Measurements from ENCODE around the gene ARL3. TPM values are rescaled to one million over a fixed set of nuclear protein-coding genes. Genes with fewer than 3 reads are reported as not detected.
"Not testable (repeated sequence)": the region's sequence is repeated elsewhere in the genome, so short reads cannot be mapped to it uniquely, and the experiment has no call there.

ARL3 gene
- total RNA-seq, 1 donor from 2014 or later, result 20.3 TPM

DNA sequence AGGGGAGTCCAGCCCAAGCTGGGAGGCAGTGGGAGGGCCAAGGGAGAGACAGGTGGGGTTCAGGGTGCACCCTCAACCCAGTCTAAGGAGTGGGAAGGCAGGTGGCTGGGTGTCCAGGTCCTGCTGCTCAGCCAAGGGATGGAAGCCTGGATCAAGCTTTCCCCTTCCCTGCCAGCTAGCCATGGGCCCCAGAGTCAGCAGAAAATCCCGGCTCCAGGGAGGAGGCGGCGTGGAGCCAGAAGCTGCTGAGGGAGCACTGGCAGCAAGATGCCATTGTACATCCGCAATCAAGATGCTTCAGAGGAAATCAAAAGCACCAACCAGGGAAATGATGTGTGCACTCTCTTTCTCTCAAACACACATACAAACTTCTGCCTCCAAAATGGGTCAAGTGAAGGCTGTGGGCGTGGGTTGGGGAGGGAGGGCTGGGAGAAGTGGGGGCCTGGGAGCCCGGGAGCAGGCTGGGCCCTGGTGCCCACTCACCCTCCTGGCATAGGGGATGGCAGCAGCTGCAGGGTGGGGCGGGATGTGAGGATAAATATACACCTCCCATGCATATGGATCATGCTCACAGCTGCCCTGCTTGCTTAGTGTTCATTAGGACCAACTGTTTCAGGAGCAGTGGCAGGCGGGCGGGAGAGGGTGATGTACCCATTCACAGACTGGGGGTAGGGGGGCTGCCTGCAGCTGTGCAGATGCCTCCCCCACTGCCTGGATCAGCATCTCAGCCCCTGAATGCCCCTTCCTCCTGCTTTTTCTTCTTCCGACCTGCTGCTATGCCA is 45.7 kb downstream of the ARL3 start:
- TF ChIP-seq, protein P1, sequence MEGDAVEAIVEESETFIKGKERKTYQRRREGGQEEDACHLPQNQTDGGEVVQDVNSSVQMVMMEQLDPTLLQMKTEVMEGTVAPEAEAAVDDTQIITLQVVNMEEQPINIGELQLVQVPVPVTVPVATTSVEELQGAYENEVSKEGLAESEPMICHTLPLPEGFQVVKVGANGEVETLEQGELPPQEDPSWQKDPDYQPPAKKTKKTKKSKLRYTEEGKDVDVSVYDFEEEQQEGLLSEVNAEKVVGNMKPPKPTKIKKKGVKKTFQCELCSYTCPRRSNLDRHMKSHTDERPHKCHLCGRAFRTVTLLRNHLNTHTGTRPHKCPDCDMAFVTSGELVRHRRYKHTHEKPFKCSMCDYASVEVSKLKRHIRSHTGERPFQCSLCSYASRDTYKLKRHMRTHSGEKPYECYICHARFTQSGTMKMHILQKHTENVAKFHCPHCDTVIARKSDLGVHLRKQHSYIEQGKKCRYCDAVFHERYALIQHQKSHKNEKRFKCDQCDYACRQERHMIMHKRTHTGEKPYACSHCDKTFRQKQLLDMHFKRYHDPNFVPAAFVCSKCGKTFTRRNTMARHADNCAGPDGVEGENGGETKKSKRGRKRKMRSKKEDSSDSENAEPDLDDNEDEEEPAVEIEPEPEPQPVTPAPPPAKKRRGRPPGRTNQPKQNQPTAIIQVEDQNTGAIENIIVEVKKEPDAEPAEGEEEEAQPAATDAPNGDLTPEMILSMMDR (IDR thresholded peaks at IDR 0.05; ENCODE audit: partially characterized antibody, unreplicated experiment), result no peak
- H3K36me3 Mint-ChIP-seq (ENCODE audit: unreplicated experiment), result no peaks in the 10 kb centered on the region
- H3K27me3 Mint-ChIP-seq (ENCODE audit: unreplicated experiment), result peaks cover 5% of the 10 kb centered on the region
- no peak overlapping the region for H3K27ac Mint-ChIP-seq (ENCODE audit: unreplicated experiment)
- H3K4me1 Mint-ChIP-seq (ENCODE audit: low read depth, unreplicated experiment), result peaks cover 39% of the 10 kb centered on the region
- peaks cover 4% of the 10 kb centered on the region for H3K9me3 Mint-ChIP-seq (ENCODE audit: unreplicated experiment)
- DNase-seq, result no peak
- no peak overlapping the region for H3K4me3 Mint-ChIP-seq (ENCODE audit: unreplicated experiment)

DNA sequence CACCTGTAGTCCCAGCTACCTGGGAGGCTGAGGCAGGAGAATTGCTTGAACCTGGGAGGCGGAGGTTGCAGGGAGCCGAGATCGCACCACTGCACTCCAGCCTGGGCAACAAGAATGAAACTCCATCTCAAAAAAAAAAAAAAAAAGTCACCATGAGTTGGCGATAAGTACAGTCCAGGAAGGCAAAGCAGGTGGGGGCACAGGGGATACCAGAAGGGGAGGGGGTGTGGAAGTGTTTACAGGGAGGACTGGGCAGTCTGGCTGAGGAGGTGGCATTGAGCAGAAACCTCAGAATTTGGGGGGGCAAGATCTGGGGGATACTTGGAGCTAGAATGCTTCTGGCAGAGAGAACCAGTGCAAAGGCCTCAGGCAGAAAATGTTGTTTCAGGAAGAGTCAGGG is 46.8 kb downstream of the ARL3 start:
- not testable (repeated sequence) for H3K4me3 Mint-ChIP-seq (ENCODE audit: unreplicated experiment); H3K27ac Mint-ChIP-seq (ENCODE audit: unreplicated experiment); H3K9me3 Mint-ChIP-seq (ENCODE audit: unreplicated experiment); H3K36me3 Mint-ChIP-seq (ENCODE audit: unreplicated experiment); H3K27me3 Mint-ChIP-seq (ENCODE audit: unreplicated experiment); DNase-seq
- H3K4me1 Mint-ChIP-seq (ENCODE audit: low read depth, unreplicated experiment), result peaks cover 30% of the 10 kb centered on the region

DNA sequence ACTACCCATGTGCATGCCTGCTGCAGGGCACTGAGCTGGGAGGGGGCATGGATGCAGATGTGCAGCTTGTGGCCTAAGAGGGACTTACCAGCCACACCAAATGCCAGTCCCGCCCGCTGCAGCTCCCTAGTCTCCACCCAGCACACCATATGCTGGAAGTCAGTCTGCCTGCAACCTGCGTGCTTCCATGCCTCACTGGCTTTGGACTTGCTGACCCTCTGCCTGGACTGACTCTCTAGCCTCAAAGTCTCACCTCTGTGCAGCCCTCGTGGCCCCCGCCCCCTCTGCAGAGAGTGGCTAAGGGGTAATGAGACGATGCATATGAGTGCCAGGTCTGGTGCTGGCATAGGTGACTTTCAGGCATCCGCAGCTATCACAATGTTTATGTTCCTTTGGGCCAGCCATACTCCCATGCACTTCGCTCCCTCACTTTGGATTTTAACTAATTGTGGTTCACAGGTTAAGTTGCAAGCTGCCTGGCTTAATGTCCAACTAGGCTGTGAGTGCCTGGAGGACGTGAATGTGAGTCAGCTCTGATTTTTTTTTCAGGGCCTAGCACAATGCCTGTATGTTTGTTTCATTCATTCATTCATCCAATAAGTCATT is 48.2 kb downstream of the ARL3 start:
- TF ChIP-seq, protein P1 (IDR thresholded peaks at IDR 0.05; ENCODE audit: partially characterized antibody, unreplicated experiment), result no peak
- H3K27ac Mint-ChIP-seq (ENCODE audit: unreplicated experiment), result peak overlapping the region; percentile 6
- peaks cover 29% of the 10 kb centered on the region for H3K4me1 Mint-ChIP-seq (ENCODE audit: low read depth, unreplicated experiment)
- H3K27me3 Mint-ChIP-seq (ENCODE audit: unreplicated experiment), result peaks cover 5% of the 10 kb centered on the region
- no peaks in the 10 kb centered on the region for H3K36me3 Mint-ChIP-seq (ENCODE audit: unreplicated experiment)
- no peak overlapping the region for H3K4me3 Mint-ChIP-seq (ENCODE audit: unreplicated experiment)
- DNase-seq, result no peak
- H3K9me3 Mint-ChIP-seq (ENCODE audit: unreplicated experiment), result peaks cover 6% of the 10 kb centered on the region

DNA sequence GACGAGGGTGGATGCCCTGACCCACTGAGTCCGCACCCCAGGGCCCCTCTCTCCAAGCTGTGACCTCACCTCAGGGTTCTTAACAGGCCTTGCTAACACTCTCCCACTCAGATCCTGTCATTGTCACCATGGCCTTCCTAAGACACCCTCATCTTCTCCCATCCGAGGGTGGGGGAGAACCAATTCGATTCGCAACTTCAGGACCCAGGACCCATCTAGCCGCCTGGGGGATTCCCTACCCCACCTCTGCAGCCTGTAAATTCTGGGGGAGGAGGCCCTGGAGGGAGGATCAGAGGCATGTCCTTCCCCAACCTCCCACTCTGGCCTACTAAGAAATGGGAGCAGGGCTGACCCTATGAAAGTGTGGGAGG is 52.6 kb downstream of the ARL3 start:
- Mint-ChIP-seq H3K27me3 (ENCODE audit: unreplicated experiment) (peaks cover 5% of the 10 kb centered on the region), H3K36me3 (ENCODE audit: unreplicated experiment) (no peaks in the 10 kb centered on the region), H3K9me3 (ENCODE audit: unreplicated experiment) (peaks cover 7% of the 10 kb centered on the region), H3K4me3 (ENCODE audit: unreplicated experiment) (no peak overlapping the region), H3K27ac (ENCODE audit: unreplicated experiment) (peak overlapping the region; percentile 84), H3K4me1 (ENCODE audit: low read depth, unreplicated experiment) (peaks cover 13% of the 10 kb centered on the region)
- TF ChIP-seq, protein P1 (IDR thresholded peaks at IDR 0.05; ENCODE audit: partially characterized antibody, unreplicated experiment), result no peak
- DNase-seq, result no peak

DNA sequence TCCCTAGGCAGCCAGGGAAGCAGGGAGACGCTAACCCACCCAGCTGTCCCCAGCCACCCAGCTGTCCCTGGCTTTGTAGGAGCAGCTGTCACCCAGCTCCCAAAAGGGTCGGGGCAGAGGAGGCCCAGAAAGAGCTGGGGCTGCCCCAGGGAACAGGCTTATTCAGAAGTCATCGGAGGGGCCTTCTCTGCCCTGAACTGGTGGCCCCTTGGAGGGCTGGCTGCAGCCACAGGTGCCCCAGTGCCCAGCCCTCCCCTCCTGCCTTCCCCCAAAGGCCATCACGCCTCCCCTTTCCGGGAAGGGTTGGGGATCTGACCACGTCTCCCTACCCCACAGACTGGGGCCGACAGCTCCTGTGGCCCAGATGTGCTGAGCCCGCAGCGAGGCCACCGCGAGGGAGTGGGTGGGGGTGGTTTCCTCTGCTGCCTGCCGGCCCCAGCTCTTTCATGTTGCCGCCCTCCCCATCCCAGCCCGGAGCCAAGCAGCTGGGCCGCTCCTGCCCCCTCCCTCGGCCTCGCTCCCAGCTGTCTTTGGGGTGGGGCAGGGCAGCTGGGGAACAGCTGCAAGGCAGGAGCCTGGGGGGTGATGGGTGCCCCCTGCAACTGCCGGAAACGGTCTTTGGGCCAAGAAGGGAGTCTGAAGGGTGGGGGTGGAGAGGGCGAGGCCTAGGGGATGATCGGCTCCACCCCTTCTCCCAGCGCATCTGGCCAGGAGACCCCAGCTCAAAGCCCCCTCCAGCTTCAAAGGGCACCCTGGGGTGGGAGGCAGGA is 53.1 kb downstream of the ARL3 start:
- peaks cover 7% of the 10 kb centered on the region for H3K9me3 Mint-ChIP-seq (ENCODE audit: unreplicated experiment)
- H3K4me1 Mint-ChIP-seq (ENCODE audit: low read depth, unreplicated experiment), result peaks cover 9% of the 10 kb centered on the region
- H3K36me3 Mint-ChIP-seq (ENCODE audit: unreplicated experiment), result no peaks in the 10 kb centered on the region
- DNase-seq, result peak; percentile 69
- peaks cover 5% of the 10 kb centered on the region for H3K27me3 Mint-ChIP-seq (ENCODE audit: unreplicated experiment)
- H3K4me3 Mint-ChIP-seq (ENCODE audit: unreplicated experiment), result no peak overlapping the region
- peak overlapping the region; percentile 92 for H3K27ac Mint-ChIP-seq (ENCODE audit: unreplicated experiment)
- TF ChIP-seq, protein P1 (IDR thresholded peaks at IDR 0.05; ENCODE audit: partially characterized antibody, unreplicated experiment), result no peak
